Measurements from ENCODE around the gene UFC1. TPM values are rescaled to one million over a fixed set of nuclear protein-coding genes. Genes with fewer than 3 reads are reported as not detected.

The UFC1 gene
- total RNA-seq, 2 donors from 2014 or later: 95.8 to 239 TPM

GRCh38 chr1:161175771-161176453 lies 22.1 kb downstream of the UFC1 start:
- DNase-seq (ENCODE audit: low spot score in 2 of 2) (no peak), ATAC-seq (no peak)
- Mint-ChIP-seq H3K27ac (peak overlapping the region; percentile 94 to 100), H3K36me3 (peaks cover 41 to 56% of the 10 kb centered on the region in 2 donors), H3K9me3 (no peaks in the 10 kb centered on the region)

- Mint-ChIP-seq H3K27ac (peak overlapping the region; percentile 94 to 100), H3K36me3 (peaks cover 41 to 49% of the 10 kb centered on the region in 2 donors), H3K9me3 (no peaks in the 10 kb centered on the region)
- ATAC-seq (peak in 1 of 2 donors; percentile 2), DNase-seq (ENCODE audit: low spot score in 2 of 2) (no peak)
Observed at GRCh38 chr1:161176468-161177111, 22.8 kb downstream of the UFC1 start.

- H3K9me3 Mint-ChIP-seq: no peaks in the 10 kb centered on the region
- peak; percentile 86 to 87 for ATAC-seq
- peaks cover 41 to 49% of the 10 kb centered on the region in 2 donors for H3K36me3 Mint-ChIP-seq
- peak within 1 kb of the TSS; percentile 94 to 100 for H3K27ac Mint-ChIP-seq
- peak; percentile 91 to 99 for DNase-seq (ENCODE audit: low spot score in 2 of 2)
Observed at GRCh38 chr1:161177112-161177935, 23.5 kb downstream of the UFC1 start, which contains the start of gene B4GALT3. Gene B4GALT3, minus strand, starts transcription at chr1:161177507. Its CDS starts 1,447 bp downstream, at chr1:161176060.

GRCh38 chr1:161177936-161178244 lies 24.1 kb downstream of the UFC1 start:
- no peak for ATAC-seq
- H3K9me3 Mint-ChIP-seq: no peaks in the 10 kb centered on the region
- H3K27ac Mint-ChIP-seq: peak overlapping the region; percentile 94 to 100
- DNase-seq (ENCODE audit: low spot score in 2 of 2): no peak
- H3K36me3 Mint-ChIP-seq: peaks cover 41 to 43% of the 10 kb centered on the region in 2 donors

- DNase-seq (ENCODE audit: low spot score in 2 of 2) (no peak), ATAC-seq (no peak)
- H3K27ac Mint-ChIP-seq: peak overlapping the region in 1 of 2 donors; percentile 97
- peaks cover 26 to 27% of the 10 kb centered on the region in 2 donors for H3K36me3 Mint-ChIP-seq
- no peaks in the 10 kb centered on the region for H3K9me3 Mint-ChIP-seq
Observed at GRCh38 chr1:161179698-161180097, 25.9 kb downstream of the UFC1 start.

GRCh38 chr1:161180639-161181038 lies 26.9 kb downstream of the UFC1 start:
- ATAC-seq (no peak), DNase-seq (ENCODE audit: low spot score in 2 of 2) (no peak)
- Mint-ChIP-seq H3K27ac (peak overlapping the region; percentile 73 to 97), H3K9me3 (peaks cover 0 to 4% of the 10 kb centered on the region in 2 donors), H3K36me3 (peaks cover 17 to 20% of the 10 kb centered on the region in 2 donors)

GRCh38 chr1:161182214-161182613 lies 28.4 kb downstream of the UFC1 start:
- H3K9me3 Mint-ChIP-seq: peaks cover 0 to 9% of the 10 kb centered on the region in 2 donors
- DNase-seq (ENCODE audit: low spot score in 2 of 2): peak in 1 of 2 donors; percentile 54
- H3K27ac Mint-ChIP-seq: peak overlapping the region; percentile 97 to 98
- ATAC-seq: peak; percentile 76 to 78
- peaks cover 3 to 7% of the 10 kb centered on the region in 2 donors for H3K36me3 Mint-ChIP-seq

GRCh38 chr1:161185282-161185682 lies 31.5 kb downstream of the UFC1 start:
- peak; percentile 68 to 72 for ATAC-seq
- peak; percentile 62 to 80 for DNase-seq (ENCODE audit: low spot score in 2 of 2)
- Mint-ChIP-seq H3K27ac (peak overlapping the region; percentile 83 to 97), H3K9me3 (peaks cover 0 to 9% of the 10 kb centered on the region in 2 donors), H3K36me3 (peaks cover 0 to 4% of the 10 kb centered on the region in 2 donors)

GRCh38 chr1:161185732-161186311 lies 32.0 kb downstream of the UFC1 start:
- ATAC-seq: no peak
- Mint-ChIP-seq H3K9me3 (peaks cover 0 to 9% of the 10 kb centered on the region in 2 donors), H3K27ac (peak overlapping the region; percentile 83 to 97), H3K36me3 (peaks cover 0 to 4% of the 10 kb centered on the region in 2 donors)
- DNase-seq (ENCODE audit: low spot score in 2 of 2): no peak

- ATAC-seq: no peak
- H3K36me3 Mint-ChIP-seq: no peaks in the 10 kb centered on the region
- DNase-seq (ENCODE audit: low spot score in 2 of 2): no peak
- H3K27ac Mint-ChIP-seq: peak overlapping the region; percentile 39 to 97
- H3K9me3 Mint-ChIP-seq: peaks cover 0 to 9% of the 10 kb centered on the region in 2 donors
Observed at GRCh38 chr1:161187311-161187710, 33.5 kb downstream of the UFC1 start.

GRCh38 chr1:161188381-161188780 lies 34.6 kb downstream of the UFC1 start:
- Mint-ChIP-seq H3K36me3 (no peaks in the 10 kb centered on the region), H3K9me3 (peaks cover 0 to 9% of the 10 kb centered on the region in 2 donors), H3K27ac (no peak overlapping the region)
- ATAC-seq (no peak), DNase-seq (ENCODE audit: low spot score in 2 of 2) (no peak)

GRCh38 chr1:161189036-161189435 lies 35.3 kb downstream of the UFC1 start:
- ATAC-seq (no peak), DNase-seq (ENCODE audit: low spot score in 2 of 2) (no peak)
- H3K27ac Mint-ChIP-seq: no peak overlapping the region
- no peaks in the 10 kb centered on the region for H3K36me3 Mint-ChIP-seq
- peaks cover 0 to 9% of the 10 kb centered on the region in 2 donors for H3K9me3 Mint-ChIP-seq

GRCh38 chr1:161190962-161191521 lies 37.3 kb downstream of the UFC1 start:
- no peaks in the 10 kb centered on the region for H3K36me3 Mint-ChIP-seq
- ATAC-seq (no peak), DNase-seq (ENCODE audit: low spot score in 2 of 2) (no peak)
- peaks cover 0 to under 1% of the 10 kb centered on the region in 2 donors for H3K9me3 Mint-ChIP-seq
- H3K27ac Mint-ChIP-seq: no peak overlapping the region

- Mint-ChIP-seq H3K9me3 (no peaks in the 10 kb centered on the region), H3K36me3 (no peaks in the 10 kb centered on the region), H3K27ac (no peak overlapping the region)
- ATAC-seq: no peak
- no peak for DNase-seq (ENCODE audit: low spot score in 2 of 2)
Observed at GRCh38 chr1:161191971-161192370, 38.2 kb downstream of the UFC1 start.

- DNase-seq (ENCODE audit: low spot score in 2 of 2) (peak in 1 of 2 donors; percentile 60), ATAC-seq (peak; percentile 86 to 94)
- no peaks in the 10 kb centered on the region for H3K9me3 Mint-ChIP-seq
- peak overlapping the region; percentile 21 to 94 for H3K27ac Mint-ChIP-seq
- H3K36me3 Mint-ChIP-seq: no peaks in the 10 kb centered on the region
Observed at GRCh38 chr1:161192476-161193465, 39.0 kb downstream of the UFC1 start.

Data from activated naive CD4-positive, alpha-beta T cell treated with anti-CD3 and anti-CD28 coated beads, Interleukin-2, amount 50 U/mL, for 72 hours (primary cell).